Transverse colon (tissue), 4 donors: ENCODE results near the gene CCM2L.

ENCODE experiments used
- EP300 ChIP-seq: sonication (generic); formaldehyde crosslinking; IDR thresholded peaks from one replicate; pipeline ENCODE4 v1.6.1; 2017; ENCODE audit warnings: antibody characterized with exemption, low read depth
- POLR2A ChIP-seq: fragments of 450-650 bp; IDR thresholded peaks from one replicate; pipeline ENCODE4 v1.6.1; 2016; ENCODE audit warnings: antibody characterized with exemption, mild to moderate bottlenecking, moderate library complexity
- POLR2AphosphoS5 ChIP-seq, 3 donors: sonication (generic); formaldehyde crosslinking; IDR thresholded peaks; one replicate each; pipeline ENCODE4 v1.6.1; 2016; ENCODE audit warnings: antibody characterized with exemption in 3 of 3
- TF ChIP-seq, protein P1 (sequence below), 5 experiments: fragments of 200-600 bp in 3 of 5; fragments of 450-650 bp in 2 of 5; sonication (generic) in 3 of 5; IDR thresholded peaks; 1 replicate in 2 of 5; 2 replicates in 3 of 5; pipeline ENCODE4 v1.5.1; 2016 to 2017; ENCODE audit warnings: antibody characterized with exemption in 5 of 5, inconsistent platforms in 3 of 5, mild to moderate bottlenecking in 2 of 5, moderate library complexity in 1 of 5

- TF ChIP-seq, protein P1, sequence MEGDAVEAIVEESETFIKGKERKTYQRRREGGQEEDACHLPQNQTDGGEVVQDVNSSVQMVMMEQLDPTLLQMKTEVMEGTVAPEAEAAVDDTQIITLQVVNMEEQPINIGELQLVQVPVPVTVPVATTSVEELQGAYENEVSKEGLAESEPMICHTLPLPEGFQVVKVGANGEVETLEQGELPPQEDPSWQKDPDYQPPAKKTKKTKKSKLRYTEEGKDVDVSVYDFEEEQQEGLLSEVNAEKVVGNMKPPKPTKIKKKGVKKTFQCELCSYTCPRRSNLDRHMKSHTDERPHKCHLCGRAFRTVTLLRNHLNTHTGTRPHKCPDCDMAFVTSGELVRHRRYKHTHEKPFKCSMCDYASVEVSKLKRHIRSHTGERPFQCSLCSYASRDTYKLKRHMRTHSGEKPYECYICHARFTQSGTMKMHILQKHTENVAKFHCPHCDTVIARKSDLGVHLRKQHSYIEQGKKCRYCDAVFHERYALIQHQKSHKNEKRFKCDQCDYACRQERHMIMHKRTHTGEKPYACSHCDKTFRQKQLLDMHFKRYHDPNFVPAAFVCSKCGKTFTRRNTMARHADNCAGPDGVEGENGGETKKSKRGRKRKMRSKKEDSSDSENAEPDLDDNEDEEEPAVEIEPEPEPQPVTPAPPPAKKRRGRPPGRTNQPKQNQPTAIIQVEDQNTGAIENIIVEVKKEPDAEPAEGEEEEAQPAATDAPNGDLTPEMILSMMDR (IDR thresholded peaks at IDR 0.05) = no peak
- TF ChIP-seq POLR2A (no peak), POLR2AphosphoS5 (IDR thresholded peaks at IDR 0.05) (no peak), EP300 (no peak)
These were observed 46.3 kb upstream of the CCM2L start for GRCh38 chr20:31963889-31964288.
